ENCODE data around the gene TRMU. TPM values are rescaled to one million over a fixed set of nuclear protein-coding genes. Genes with fewer than 3 reads are reported as not detected.

TRMU gene
- total RNA-seq, 1 donor: 31.1 TPM

- TF ChIP-seq CTCF (IDR thresholded peaks at IDR 0.05; ENCODE audit: insufficient read depth, low read depth, low read length): no peak
- DNase-seq (ENCODE audit: low read depth): no peak
- H3K4me3 ChIP-seq (ENCODE audit: low read depth, low read length): no peak overlapping the region
Observed at GRCh38 chr22:46406791-46407190, 71.3 kb downstream of the TRMU start.

Other genes with a start within 250 kb of the TRMU start
- 14.2 and 15.5 TPM in 2 replicates for gene PPARA, start 185.2 kb upstream of the TRMU start, total RNA-seq
- gene CDPF1, start 85.4 kb upstream of the TRMU start, total RNA-seq: 9.7 and 16.8 TPM in 2 replicates
- not detected in 2 replicates for gene PKDREJ, start 72.4 kb upstream of the TRMU start, total RNA-seq
- gene TTC38, start 67.7 kb upstream of the TRMU start, total RNA-seq: 26.8 and 28.7 TPM in 2 replicates
- gene GTSE1, start 38.8 kb upstream of the TRMU start, total RNA-seq: 7.4 and 10.4 TPM in 2 replicates
- gene CELSR1, start 201.9 kb downstream of the TRMU start, total RNA-seq: 0.64 and 1.7 TPM in 2 replicates